K562 treated with DMSO at 1 percent for 4 hours (cell line): ENCODE data around the gene ZNF593OS. TPM values are rescaled to one million over a fixed set of nuclear protein-coding genes. Genes with fewer than 3 reads are reported as not detected.

ENCODE experiments used
- total RNA-seq: library from RNA; unstranded; fragments of 300-600 nt; gene quantifications from 2 replicates; pipeline ENCODE4 v1.2.3, GENCODE V29; 2022; ENCODE audit not compliant: insufficient read depth

Gene ZNF593OS
- not detected in 2 replicates for total RNA-seq

DNA sequence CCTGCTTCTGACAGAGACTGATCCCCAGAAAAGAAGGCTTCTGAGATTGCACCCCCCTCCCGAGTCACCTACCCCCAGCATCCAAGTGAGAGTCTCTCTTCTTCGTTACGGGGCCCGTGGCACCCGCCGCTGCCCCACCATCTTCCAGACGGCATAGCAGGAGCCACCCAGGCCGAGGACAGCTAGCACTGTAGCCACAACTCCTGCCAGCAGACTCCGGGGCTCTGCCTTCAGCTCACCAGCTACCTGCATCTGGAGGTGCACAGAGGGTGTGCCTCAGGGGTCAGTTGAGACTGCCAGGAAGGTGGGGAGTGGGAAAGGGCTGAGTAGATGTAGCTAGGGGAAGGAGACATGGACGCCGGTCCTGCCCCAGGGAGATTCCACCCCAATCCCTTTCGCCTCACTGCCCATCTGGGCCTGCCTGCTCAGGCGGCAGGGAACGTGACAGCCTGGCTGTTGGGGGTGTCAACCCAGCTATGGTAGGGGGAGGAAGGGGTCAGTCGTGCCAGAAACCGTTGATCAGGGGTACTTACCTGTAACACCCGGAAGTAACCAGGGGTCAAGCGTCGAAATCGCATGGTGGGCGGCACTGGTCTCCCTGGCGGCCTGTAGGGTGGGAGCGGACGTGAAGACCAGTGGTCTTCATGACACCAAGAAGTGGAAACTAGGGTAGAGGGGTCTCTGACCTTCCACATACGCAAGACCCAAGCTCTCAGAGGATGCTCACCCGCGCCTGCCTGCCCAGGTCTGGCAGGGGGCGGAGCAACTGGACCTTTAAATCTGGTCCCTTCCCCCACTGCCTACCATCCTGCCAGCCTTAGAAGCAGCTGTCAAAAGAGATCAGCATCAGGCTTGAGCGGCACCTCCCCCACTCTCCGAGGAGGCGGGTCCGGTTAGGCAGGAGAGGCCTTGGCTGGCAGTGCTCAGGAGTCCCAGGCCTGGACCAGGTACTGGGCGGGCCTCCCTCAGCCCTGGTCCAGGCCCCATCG is at the start of gene ZNF593OS:
Gene ZNF593OS, minus strand, starts transcription at position 749 of the 989 bp plus-strand sequence. Its CDS starts 171 bp downstream, at position 578.

DNA sequence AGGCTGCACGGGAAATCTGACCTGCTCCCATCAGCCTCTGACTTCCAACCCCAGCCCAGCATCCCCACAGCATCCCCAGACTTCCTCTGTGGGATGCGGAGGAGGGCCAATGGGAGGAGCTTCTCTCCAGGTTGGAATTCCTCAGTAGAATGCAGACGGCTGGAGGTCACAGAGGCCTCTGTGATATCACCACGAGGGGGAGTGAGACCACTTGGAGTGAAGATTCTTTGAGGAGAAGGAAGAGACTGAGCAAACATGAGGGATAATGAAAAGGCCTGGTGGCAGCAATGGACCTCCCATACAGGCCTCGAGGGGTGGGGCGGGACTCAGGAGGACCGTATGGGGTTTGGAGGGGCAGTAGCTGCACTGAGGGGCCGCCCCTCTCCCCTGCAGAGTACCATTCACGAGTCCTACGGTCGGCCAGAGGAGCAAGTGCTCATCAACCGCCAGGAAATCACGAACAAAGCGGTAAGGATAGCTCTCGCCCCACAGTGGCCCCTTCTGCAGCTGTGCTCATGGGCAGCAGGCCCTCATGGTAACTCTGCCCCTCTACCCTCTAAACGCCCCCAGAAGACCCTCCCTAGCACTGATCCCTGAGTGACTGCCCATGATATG is 18.8 kb upstream of the ZNF593OS start, which contains the start of gene CATSPER4:
Gene CATSPER4, plus strand, starts transcription at position 230 of the 615 bp plus-strand sequence. Its CDS starts 26 bp downstream, at position 256.

DNA sequence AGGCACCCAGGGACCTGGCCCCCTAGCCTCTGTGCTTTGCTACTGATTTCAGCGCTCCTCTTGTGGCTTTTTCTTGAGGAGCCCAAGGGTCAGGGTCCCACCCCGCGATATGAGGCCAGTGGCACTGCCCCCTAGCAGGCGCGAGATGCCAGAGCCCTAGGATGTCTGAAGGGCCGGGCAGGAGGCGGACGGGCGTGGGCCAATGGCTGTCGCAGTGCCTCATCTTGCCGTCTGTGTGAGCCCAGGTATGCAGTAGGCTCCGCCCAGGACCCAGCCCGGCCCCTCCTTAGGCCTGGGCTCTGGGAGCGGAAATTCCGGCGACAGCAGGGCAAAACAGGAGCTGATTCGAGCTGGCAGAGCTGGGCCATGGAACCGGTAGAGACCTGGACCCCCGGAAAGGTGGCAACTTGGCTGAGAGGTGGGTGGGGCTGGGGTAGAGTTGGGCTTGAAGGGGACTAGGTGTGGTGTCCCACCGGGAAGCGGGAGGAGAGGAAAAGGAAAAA is 5.6 kb upstream of the ZNF593OS start, which contains the start of gene CNKSR1:
Gene CNKSR1, plus strand, starts transcription at position 310 of the 503 bp plus-strand sequence. Its CDS starts 57 bp downstream, at position 367.

DNA sequence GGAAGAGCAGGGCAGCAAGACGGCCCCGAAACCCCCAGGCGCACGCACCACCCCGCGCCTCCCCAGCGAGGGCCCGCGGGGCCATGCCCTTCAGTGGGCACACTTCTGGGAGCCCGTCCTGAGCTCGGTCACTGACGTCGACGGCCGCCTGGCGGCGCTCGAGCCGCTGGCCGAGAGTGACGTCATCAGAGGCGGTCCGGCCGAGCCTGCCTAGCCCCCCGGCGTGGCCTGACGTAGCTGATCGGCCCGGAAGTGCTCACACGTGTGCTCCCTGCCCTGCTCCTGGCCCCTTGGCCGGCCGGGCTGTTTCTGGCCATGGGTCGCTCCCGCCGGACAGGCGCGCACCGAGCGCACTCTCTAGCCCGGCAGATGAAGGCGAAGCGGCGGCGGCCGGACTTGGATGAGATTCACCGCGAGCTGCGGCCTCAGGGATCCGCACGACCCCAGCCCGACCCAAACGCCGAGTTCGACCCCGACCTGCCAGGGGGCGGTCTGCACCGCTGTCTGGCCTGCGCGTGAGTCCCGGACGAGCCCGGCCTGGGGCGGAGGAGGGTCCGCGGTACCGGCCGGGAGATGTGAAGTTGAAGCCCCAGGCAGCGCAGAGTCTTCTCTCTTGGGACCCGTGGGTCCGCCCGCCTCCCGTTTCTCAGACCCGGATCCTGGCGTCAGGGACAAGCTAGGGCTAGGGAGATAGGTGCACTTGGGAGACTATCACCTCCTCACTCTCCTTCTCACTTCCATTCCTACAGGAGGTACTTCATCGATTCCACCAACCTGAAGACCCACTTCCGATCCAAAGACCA is 1.8 kb downstream of the ZNF593OS start, which contains the start of gene ZNF593:
Gene ZNF593, plus strand, starts transcription at position 240 of the 803 bp plus-strand sequence. Its CDS starts 76 bp downstream, at position 316.

DNA sequence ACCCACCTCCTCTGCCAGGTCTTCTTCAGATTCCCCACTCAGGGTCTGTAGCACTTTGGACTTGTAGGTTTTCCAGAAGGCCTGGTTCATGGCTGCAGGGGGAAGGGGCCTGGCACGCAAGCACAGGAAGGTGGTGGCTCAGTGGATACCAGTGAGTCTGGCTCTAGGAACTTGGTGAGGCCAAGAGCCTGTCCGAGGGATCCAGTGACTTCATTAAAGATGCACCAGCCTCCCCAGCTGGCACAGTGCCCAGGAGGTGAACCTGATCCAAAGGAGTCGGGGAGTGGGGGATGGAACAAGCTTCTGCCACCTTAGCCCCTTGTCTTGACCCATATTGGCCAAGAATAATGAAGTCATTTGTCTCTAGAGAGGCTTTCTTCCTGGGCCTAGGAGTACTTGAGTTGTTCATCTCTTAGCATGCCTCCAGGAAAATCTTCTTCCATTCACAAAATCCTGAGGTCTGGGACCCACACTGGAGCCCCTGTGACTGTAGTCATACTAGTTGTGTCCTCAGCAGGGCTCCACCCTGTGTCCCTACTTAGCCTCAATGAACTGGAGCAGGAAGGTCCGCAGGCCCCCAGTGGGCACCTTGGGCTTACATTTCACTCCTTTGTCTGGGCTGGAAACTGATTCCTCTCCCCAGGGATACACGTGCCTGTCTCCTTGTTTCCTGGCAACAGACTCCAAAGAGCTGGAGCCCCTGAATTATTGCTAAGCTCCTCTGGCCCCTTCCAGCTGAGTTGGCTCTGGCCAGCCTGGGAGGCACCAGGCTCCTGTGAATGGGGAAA is 3.0 kb downstream of the ZNF593OS start, which contains the start of gene C1orf232:
Gene C1orf232, minus strand, starts transcription at position 554 of the 788 bp plus-strand sequence. Its CDS starts 464 bp downstream, at position 90.

DNA sequence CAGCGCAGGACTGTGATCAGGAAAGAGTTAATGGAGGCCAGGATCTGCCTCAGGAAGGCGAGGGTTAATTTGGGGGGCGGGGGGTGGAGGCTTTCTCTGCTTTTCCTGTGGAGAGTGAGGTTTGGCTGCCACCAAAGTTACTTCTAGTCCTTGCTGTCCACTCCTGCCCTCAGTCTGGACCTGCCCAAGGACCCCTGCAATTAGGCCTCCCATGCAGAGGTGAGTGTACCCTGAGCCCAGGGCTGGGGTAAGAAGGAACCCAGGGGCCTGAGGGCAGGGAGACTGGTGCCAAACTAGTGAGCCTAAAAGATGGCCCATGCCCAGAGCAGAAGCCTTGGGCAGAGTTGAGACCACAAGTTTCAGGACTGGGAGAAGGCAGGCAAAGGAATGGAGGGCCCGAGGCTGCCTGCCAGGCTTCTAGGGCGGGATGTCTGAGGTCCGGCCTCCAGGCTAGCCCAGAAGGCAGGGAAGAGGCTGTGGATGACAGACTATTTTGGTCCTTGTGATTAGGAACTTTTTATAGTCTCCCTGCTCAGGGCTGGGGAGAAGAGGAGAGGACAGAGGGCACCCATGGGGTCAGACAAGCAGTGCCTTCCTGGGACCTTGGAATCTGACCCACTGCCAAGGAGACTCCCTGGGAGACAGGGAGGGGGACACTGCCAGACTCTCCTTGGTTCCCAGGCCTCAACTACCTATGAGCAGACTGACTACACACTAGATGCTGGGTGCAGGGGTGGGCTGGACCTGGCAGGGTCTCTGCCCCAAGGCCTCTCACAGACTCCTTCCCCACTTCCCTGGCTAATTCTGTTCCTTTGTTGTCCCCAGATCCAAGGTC is 12.5 kb downstream of the ZNF593OS start, which contains the start of gene FAM110D:
Gene FAM110D, plus strand, starts transcription at position 172 of the 835 bp plus-strand sequence. CDS start 2,213 bp downstream, outside the sequence.

Other genes with a start within 250 kb of the ZNF593OS start
- 4.1 and 5.0 TPM in 2 replicates for gene PAFAH2, start 173.8 kb downstream of the ZNF593OS start, total RNA-seq
- 0.28 TPM in 1 of 2 replicates, not detected in the other for gene EXTL1, start 150.1 kb downstream of the ZNF593OS start, total RNA-seq
- gene SLC30A2, start 125.7 kb downstream of the ZNF593OS start, total RNA-seq, result not detected in 2 replicates
- gene TRIM63, start 104.2 kb downstream of the ZNF593OS start, total RNA-seq, result 1.6 TPM in 1 of 2 replicates, not detected in the other
- 7.5 and 12.8 TPM in 2 replicates for gene PDIK1L, start 60.0 kb downstream of the ZNF593OS start, total RNA-seq
- 0.99 TPM in 1 of 2 replicates, not detected in the other for gene FAM110D, start 12.8 kb downstream of the ZNF593OS start, total RNA-seq
- not detected in 2 replicates for gene C1orf232, start 2.9 kb downstream of the ZNF593OS start, total RNA-seq
- 63.0 and 75.4 TPM in 2 replicates for gene ZNF593, start 1.9 kb downstream of the ZNF593OS start, total RNA-seq
- gene CNKSR1, start 5.7 kb upstream of the ZNF593OS start, total RNA-seq, result 0.63 and 1.5 TPM in 2 replicates
- gene CATSPER4, start 18.8 kb upstream of the ZNF593OS start, total RNA-seq, result not detected in 2 replicates
- 49.6 and 66.7 TPM in 2 replicates for gene CEP85, start 62.4 kb upstream of the ZNF593OS start, total RNA-seq
- 136 and 157 TPM in 2 replicates for gene SH3BGRL3, start 108.3 kb upstream of the ZNF593OS start, total RNA-seq
- gene UBXN11, start 134.8 kb upstream of the ZNF593OS start, total RNA-seq, result 17.6 and 19.6 TPM in 2 replicates
- gene CD52, start 146.1 kb upstream of the ZNF593OS start, total RNA-seq, result 121 and 273 TPM in 2 replicates
- gene CRYBG2, start 182.3 kb upstream of the ZNF593OS start, total RNA-seq, result 4.5 and 6.0 TPM in 2 replicates
- not detected in 2 replicates for gene ZNF683, start 200.9 kb upstream of the ZNF593OS start, total RNA-seq
- not detected in 2 replicates for gene LIN28A, start 239.0 kb upstream of the ZNF593OS start, total RNA-seq